IMR-90 (cell line): Measurements from ENCODE around the gene SAMD11. TPM values are rescaled to one million over a fixed set of nuclear protein-coding genes. Genes with fewer than 3 reads are reported as not detected.

Experiments used
- ATAC-seq: fragments of 200-7000 bp; cut with Tn5 transposase; 2 replicates; pipeline ENCODE4 v1.9.1; 2020; ENCODE audit warnings: low read depth, mild to moderate bottlenecking, moderate library complexity
- BruUV-seq: library from RNA; stranded (reverse); fragments of 400-500 nt; replicated peaks from 2 replicates; lab custom pipeline; 2021; lab: Mats Ljungman, UMichigan
- CTCF ChIA-PET: fragments of 300-600 bp; formaldehyde crosslinking; extraction: SDS; loops from one replicate; lab custom pipeline; 2021; ENCODE audit warnings: antibody characterized with exemption; lab: Yijun Ruan, JAX
- POLR2A ChIA-PET: fragments of 300-600 bp; sonication (Branson Sonifier 250); formaldehyde crosslinking; loops from one replicate; lab custom pipeline; 2022; ENCODE audit warnings: antibody characterized with exemption; ENCODE audit not compliant: unreplicated experiment; lab: Charles Lee
- DNase-seq: peaks from one replicate; pipeline ENCODE4 v3.0.0; 2013
- H2AFZ ChIP-seq: replicated peaks from 2 replicates; pipeline ENCODE3; 2013; ENCODE audit warnings: low read length, mild to moderate bottlenecking; ENCODE audit not compliant: poor library complexity
- H2AK5ac ChIP-seq: 2 replicates; pipeline ENCODE4 v1.6.1; 2013; ENCODE audit warnings: low read depth, low read length, inconsistent platforms
- H2AK9ac ChIP-seq: replicated peaks from 2 replicates; pipeline ENCODE3; 2013; ENCODE audit warnings: mild to moderate bottlenecking, low read depth, low read length, moderate library complexity; ENCODE audit not compliant: poor library complexity
- H2BK120ac ChIP-seq: 2 replicates; pipeline ENCODE4 v1.6.1; 2013; ENCODE audit warnings: low read depth, low read length, inconsistent platforms
- H2BK15ac ChIP-seq: 3 replicates; pipeline ENCODE4 v1.6.1; 2013; ENCODE audit warnings: low read depth, low read length, inconsistent platforms
- H2BK20ac ChIP-seq: 2 replicates; pipeline ENCODE4 v1.6.1; 2013; ENCODE audit warnings: low read depth, mild to moderate bottlenecking, inconsistent platforms, low read length, moderate library complexity
- H2BK5ac ChIP-seq: 2 replicates; pipeline ENCODE4 v1.6.1; 2013; ENCODE audit warnings: mild to moderate bottlenecking, low read depth, low read length, inconsistent platforms; ENCODE audit not compliant: poor library complexity, severe bottlenecking
- H3K14ac ChIP-seq: replicated peaks from 2 replicates; pipeline ENCODE4 v1.6.1; 2013; ENCODE audit warnings: low read depth, low read length, inconsistent platforms
- H3K18ac ChIP-seq: 2 replicates; pipeline ENCODE4 v1.6.1; 2013; ENCODE audit warnings: low read depth, low read length, control low read depth
- H3K23ac ChIP-seq: 2 replicates; pipeline ENCODE4 v1.6.1; 2013; ENCODE audit warnings: low read depth, low read length, inconsistent platforms
- H3K27ac ChIP-seq: 2 replicates; pipeline ENCODE4 v1.5.1; 2013; ENCODE audit warnings: mild to moderate bottlenecking, control low read depth, low read length; ENCODE audit not compliant: insufficient read depth
- H3K27me3 ChIP-seq: 2 replicates; pipeline ENCODE4 v1.6.1; 2013; ENCODE audit warnings: low read length; ENCODE audit not compliant: control insufficient read depth, insufficient read depth
- H3K36me3 ChIP-seq: 2 replicates; pipeline ENCODE4 v1.6.1; 2013; ENCODE audit warnings: low read length, mixed read lengths; ENCODE audit not compliant: control insufficient read depth, insufficient read depth
- H3K4ac ChIP-seq: 2 replicates; pipeline ENCODE4 v1.6.1; 2013; ENCODE audit warnings: low read depth, low read length, inconsistent platforms
- H3K4me1 ChIP-seq: 2 replicates; pipeline ENCODE4 v1.6.1; 2013; ENCODE audit warnings: low read length, mixed read lengths; ENCODE audit not compliant: control insufficient read depth, insufficient read depth
- H3K4me2 ChIP-seq: 2 replicates; pipeline ENCODE4 v1.6.1; 2013; ENCODE audit warnings: low read depth, mild to moderate bottlenecking, control low read depth, low read length, moderate library complexity
- H3K4me3 ChIP-seq: 2 replicates; pipeline ENCODE4 v1.5.1; 2013; ENCODE audit warnings: low read depth, mild to moderate bottlenecking, control low read depth, low read length, moderate library complexity; ENCODE audit not compliant: insufficient read depth
- H3K56ac ChIP-seq: 2 replicates; pipeline ENCODE4 v1.6.1; 2013; ENCODE audit warnings: low read length, inconsistent platforms; ENCODE audit not compliant: insufficient read depth; ENCODE audit errors: extremely low read depth
- H3K79me1 ChIP-seq, 2 experiments: 2 replicates each; pipeline ENCODE4 v1.6.1; 2013; ENCODE audit warnings: low read length in 2 of 2, inconsistent platforms in 1 of 2, low read depth in 1 of 2
- H3K9ac ChIP-seq: 2 replicates; pipeline ENCODE4 v1.6.1; 2013; ENCODE audit warnings: low read depth, low read length, control low read depth
- H3K9me1 ChIP-seq: 2 replicates; pipeline ENCODE4 v1.6.1; 2013; ENCODE audit warnings: low read length, inconsistent platforms; ENCODE audit not compliant: insufficient read depth
- H3K9me3 ChIP-seq: 2 replicates; pipeline ENCODE4 v1.6.1; 2013; ENCODE audit warnings: low read length; ENCODE audit not compliant: control insufficient read depth, insufficient read depth
- H4K20me1 ChIP-seq: 2 replicates; pipeline ENCODE4 v1.6.1; 2013; ENCODE audit warnings: low read length, inconsistent platforms; ENCODE audit not compliant: insufficient read depth
- H4K5ac ChIP-seq: 2 replicates; pipeline ENCODE4 v1.6.1; 2013; ENCODE audit warnings: mild to moderate bottlenecking, low read depth, low read length, control low read depth
- H4K8ac ChIP-seq, 2 experiments: 2 replicates each; pipeline ENCODE4 v1.6.1; 2013; ENCODE audit warnings: low read depth in 2 of 2, low read length in 2 of 2, control low read depth in 1 of 2, inconsistent platforms in 1 of 2
- H4K91ac ChIP-seq: 2 replicates; pipeline ENCODE4 v1.6.1; 2013; ENCODE audit warnings: low read depth, low read length, inconsistent platforms; ENCODE audit not compliant: insufficient read depth
- BHLHE40 ChIP-seq: fragments of 150-350 bp; IDR thresholded peaks from 2 replicates; pipeline ENCODE4 v1.6.1; 2016; ENCODE audit warnings: mild to moderate bottlenecking, low read depth, low read length
- CEBPB ChIP-seq: IDR thresholded peaks from 2 replicates; pipeline ENCODE4 v1.6.1; 2012; ENCODE audit warnings: low read depth, low read length, improper control_type of control experiment
- FOS ChIP-seq: fragments of 150-350 bp; IDR thresholded peaks from 2 replicates; pipeline ENCODE4 v1.6.1; 2016; ENCODE audit warnings: low read depth, low read length
- MAFK ChIP-seq: IDR thresholded peaks from 2 replicates; pipeline ENCODE4 v1.6.1; 2012; ENCODE audit warnings: low read depth, low read length, improper control_type of control experiment
- MAZ ChIP-seq: IDR thresholded peaks from 2 replicates; pipeline ENCODE4 v1.6.1; 2012; ENCODE audit warnings: low read depth, mild to moderate bottlenecking, low read length, improper control_type of control experiment, moderate library complexity, borderline replicate concordance
- MXI1 ChIP-seq: IDR thresholded peaks from 2 replicates; pipeline ENCODE4 v1.6.1; 2012; ENCODE audit warnings: low read depth, mild to moderate bottlenecking, low read length, moderate library complexity, borderline replicate concordance
- NFE2L2 ChIP-seq: fragments of 150-350 bp; IDR thresholded peaks from 2 replicates; pipeline ENCODE4 v1.6.1; 2016; ENCODE audit warnings: low read depth, mild to moderate bottlenecking, low read length
- RCOR1 ChIP-seq: IDR thresholded peaks from 2 replicates; pipeline ENCODE4 v1.6.1; 2012; ENCODE audit warnings: mild to moderate bottlenecking, low read length, improper control_type of control experiment; ENCODE audit not compliant: insufficient replicate concordance
- SMC3 ChIP-seq: fragments of 150-350 bp; IDR thresholded peaks from 2 replicates; pipeline ENCODE4 v1.6.1; 2016; ENCODE audit warnings: low read depth, mild to moderate bottlenecking, antibody characterized with exemption, low read length, moderate library complexity
- USF2 ChIP-seq: fragments of 150-350 bp; IDR thresholded peaks from 2 replicates; pipeline ENCODE4 v1.6.1; 2017; ENCODE audit warnings: mild to moderate bottlenecking, antibody characterized with exemption, low read length, low read depth
- WGBS, 2 experiments: methylation state at CpG; one replicate each; pipeline versions ENCODE4 v1.1.5 to v1.1.7; 2013; ENCODE audit warnings: missing lambda C conversion rate in 2 of 2; ENCODE audit not compliant: insufficient read length in 1 of 2; ENCODE audit errors: extremely low coverage in 2 of 2; 5-methylcytosine and 5-hydroxymethylcytosine counted together
- dilution Hi-C: fragments of 300-500 bp; cut with HindIII; formaldehyde crosslinking; loops from one replicate; pipeline ENCODE4 v1.14.3; 2018; ENCODE audit warnings: low sequenced_read_pairs; ENCODE audit not compliant: unreplicated experiment
- in situ Hi-C: fragments of 300-500 bp; cut with MboI; formaldehyde crosslinking; loops from 3 replicates; pipeline ENCODE4 v1.14.3; 2019; ENCODE audit warnings: low sequenced_read_pairs, inconsistent platforms, mixed read lengths
- intact Hi-C: fragments of 100-400 bp; cut with micrococcal nuclease; formaldehyde crosslinking; loops from 2 replicates; pipeline ENCODE4 v1.10.0; 2022
- polyA plus RNA-seq, 3 experiments: library from polyadenylated mRNA; depleted of rRNA; stranded (reverse); fragments of >200 nt; gene quantifications; 2 replicates each; pipeline ENCODE4 v1.2.3, GENCODE V29; 2012; ENCODE audit warnings: low replicate concordance in 1 of 3
- total RNA-seq: library from RNA; depleted of rRNA; stranded (reverse); fragments of >200 nt; gene quantifications from 2 replicates; pipeline ENCODE4 v1.2.3, GENCODE V29; 2012

SAMD11 gene
- total and polyA plus RNA-seq, 2 of the 4 experiments (the other 2 are of a cell fraction): 5.9 to 22.9 TPM

GRCh38 chr1:979744-980072, 56.0 kb downstream of the SAMD11 start:
- Histone ChIP-seq H3K4ac (no peak overlapping the region), H3K27ac (no peak overlapping the region), H3K4me2 (no peak overlapping the region), H3K27me3 (peaks cover 5% of the 10 kb centered on the region; the same call in 1 of the 2 replicates), H4K91ac (no peak overlapping the region), H3K4me1 (0 out of 2 replicates have a peak, but pooled peaks cover 2% of the 10 kb centered on the region), H3K79me1 (no peaks in the 10 kb centered on the region), H2AK5ac (no peak overlapping the region), H2AK9ac (no peak overlapping the region), H2AFZ (no peak overlapping the region), H3K23ac (no peak overlapping the region), H2BK120ac (no peak overlapping the region), H3K4me3 (no peak overlapping the region), H3K14ac (no peak overlapping the region), H2BK5ac (no peak overlapping the region), H3K9me3 (no peaks in the 10 kb centered on the region), H2BK15ac (no peak overlapping the region), H3K9ac (no peak overlapping the region), H4K5ac (no peak overlapping the region), H3K36me3 (no peaks in the 10 kb centered on the region), H3K56ac (no peak overlapping the region), H4K8ac (no peak overlapping the region), H3K9me1 (no peaks in the 10 kb centered on the region), H3K18ac (no peak overlapping the region), H2BK20ac (no peak overlapping the region), H4K20me1 (no peaks in the 10 kb centered on the region; the same call in 1 of the 2 replicates)
- DNase-seq (no peak), ATAC-seq (no peak)
- 85% methylated on average over 7 of the region's 9 CpGs; no CpG with 5 or more reads in 1 of the 2 experiments for WGBS, 2 experiments
- ChIA-PET CTCF (no interaction called here), POLR2A (no interaction called here)
- dilution Hi-C loops: no loop called here
- no TSS peak for BruUV-seq
- intact Hi-C loops: loop anchor here (5.0 kb wide), 2 partner anchors 77 to 253 kb away; partner anchors contain the start of genes B3GALT6 and SDF4
- in situ Hi-C loops: no loop called here
- TF ChIP-seq RCOR1: no peak
- no peak for TF ChIP-seq FOS
- TF ChIP-seq BHLHE40: no peak
- TF ChIP-seq USF2: no peak
- TF ChIP-seq MXI1: no peak
- TF ChIP-seq MAFK: no peak
- TF ChIP-seq NFE2L2: no peak
- no peak for TF ChIP-seq SMC3
- TF ChIP-seq CEBPB: no peak
- no peak for TF ChIP-seq MAZ
